AG20443 (cell line): ENCODE results near the gene RPE.

Source experiments
- DNase-seq: peaks from one replicate; pipeline ENCODE4 v3.0.0; 2012; ENCODE audit warnings: low spot score, mixed read lengths

Gene RPE

DNA sequence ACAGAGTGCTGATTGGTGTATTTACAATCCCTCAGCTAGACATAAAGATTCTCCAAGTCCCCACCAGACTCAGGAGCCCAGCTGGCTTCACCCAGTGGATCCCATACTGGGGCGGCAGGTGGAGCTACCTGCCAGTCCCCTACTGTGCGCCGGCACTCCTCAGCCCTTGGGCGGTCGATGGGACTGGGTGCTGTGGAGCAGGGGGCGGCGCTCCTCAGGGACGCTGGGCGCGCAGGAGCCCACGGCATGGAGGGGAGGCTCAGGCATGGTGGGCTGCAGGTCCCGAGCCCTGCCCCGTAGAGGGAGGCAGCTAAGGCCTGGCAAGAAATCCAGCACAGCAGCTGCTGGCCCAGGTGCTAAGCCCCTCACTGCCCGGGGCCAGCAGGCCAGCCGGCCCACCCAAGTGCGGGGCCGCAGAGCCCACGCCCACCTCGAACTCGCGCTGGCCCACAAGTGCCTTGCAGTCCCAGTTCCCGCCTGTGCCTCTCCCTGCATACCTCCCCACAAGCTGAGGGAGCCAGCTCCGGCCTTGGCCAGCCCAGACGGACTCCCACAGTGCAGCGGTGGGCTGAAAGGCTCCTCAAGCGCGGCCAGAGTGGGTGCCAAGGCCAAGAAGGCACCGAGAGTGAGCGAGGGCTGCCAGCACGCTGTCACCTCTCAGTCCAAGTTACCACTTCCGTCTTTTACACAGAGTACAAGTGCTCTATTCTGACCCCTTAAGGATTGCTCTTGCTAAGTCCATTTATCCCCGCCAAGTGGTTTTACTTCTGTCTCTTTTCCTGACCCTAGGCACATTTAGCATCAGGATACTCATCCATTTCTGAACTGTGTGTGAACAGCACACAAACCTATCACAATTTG is 1.7 kb upstream of the RPE start:
- DNase-seq: no peak

DNA sequence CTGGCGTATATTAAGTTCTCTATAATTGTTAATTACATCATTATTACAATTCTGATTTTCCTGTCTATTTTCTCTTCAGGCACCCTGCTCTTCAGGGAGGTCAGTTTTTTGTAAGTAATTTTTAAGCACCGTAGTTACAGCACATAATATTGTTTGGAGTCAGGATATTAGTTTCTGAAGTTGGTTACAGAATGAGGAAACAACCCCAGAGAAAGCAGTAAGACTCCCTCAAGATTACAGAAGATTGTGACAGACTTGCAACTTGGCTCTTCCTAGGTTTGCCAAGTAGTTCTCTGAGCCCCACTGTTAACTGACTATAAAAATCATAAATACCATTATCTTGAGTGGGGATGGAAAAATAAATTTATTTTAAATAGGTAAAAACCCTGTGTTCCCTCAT is 921 bp downstream of the RPE start:
- no peak for DNase-seq

DNA sequence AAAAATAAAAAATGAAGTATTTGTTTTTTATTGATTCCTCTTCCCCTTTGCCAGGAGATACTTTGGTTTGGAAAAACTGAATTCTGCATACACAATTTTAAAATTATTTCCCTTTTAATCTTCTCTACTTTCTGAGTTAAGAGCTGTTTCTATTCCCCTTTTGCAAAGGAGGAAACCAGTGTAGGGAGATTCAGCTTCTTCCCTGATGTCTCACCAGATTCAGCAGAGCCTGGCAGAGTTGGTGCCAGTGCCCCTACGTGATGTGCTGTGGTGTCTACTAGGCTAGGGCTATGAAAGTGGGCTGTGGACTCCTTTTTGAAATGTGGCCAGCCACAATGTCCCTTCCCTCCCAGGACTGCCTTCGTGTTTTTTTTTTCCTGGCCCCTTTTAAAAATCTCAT is 2.4 kb downstream of the RPE start:
- DNase-seq: no peak

DNA sequence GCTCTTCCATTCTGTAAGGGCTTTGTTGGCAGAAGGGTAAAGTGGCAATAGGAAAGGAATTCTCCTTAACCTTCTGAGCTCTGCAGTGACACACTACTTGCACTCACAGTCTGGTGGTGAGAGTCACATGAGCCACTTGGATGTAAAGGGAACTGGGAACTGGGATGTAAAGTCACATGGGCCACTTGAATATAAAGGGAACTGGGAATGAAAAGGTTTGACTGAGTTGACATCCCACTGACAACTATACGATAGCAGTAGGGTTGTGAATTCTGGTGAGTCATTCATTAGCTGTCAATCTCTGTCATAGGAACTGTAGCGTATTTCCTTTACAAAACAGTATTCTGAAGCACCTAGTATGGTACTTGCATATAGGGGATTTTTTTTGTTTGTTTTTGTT is 5.5 kb downstream of the RPE start:
- DNase-seq: no peak

DNA sequence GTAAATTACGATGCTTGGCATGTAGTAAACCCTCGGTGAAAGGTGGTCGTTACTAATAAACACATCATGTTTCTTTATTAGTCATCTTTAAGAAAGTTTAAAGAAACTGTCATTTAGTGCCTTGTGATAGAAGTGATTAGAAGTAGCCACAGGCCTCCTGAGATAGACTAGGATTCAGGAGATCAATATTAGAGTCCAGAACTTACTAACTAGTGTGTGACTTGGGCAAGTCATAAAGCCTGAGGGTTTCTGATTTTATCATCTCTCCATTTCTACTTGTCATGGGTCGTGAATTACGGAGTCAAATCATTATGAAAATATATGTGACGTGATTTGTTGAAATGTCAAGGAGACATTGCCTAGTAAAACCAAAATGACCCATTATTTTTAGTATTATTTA is 6.7 kb downstream of the RPE start:
- no peak for DNase-seq

DNA sequence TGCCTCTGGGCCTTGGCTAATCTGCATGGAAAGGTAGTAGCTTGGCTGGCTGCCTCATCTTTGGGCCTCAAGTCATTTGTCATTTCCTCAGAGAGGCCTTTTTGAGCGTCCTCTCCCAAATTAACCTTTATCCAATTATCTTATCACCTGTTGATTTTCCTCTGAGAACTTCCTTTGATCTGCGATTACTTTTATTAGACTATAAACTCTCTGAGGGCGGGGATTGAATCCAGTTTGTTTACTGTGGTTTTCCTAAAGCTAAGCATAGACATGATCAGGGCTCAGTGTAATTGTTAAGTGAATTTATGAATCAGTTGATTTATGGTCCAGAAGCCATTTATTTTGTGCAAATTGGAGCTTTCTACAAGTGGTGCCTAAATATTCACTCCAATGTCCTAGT is 7.5 kb downstream of the RPE start:
- DNase-seq: no peak

DNA sequence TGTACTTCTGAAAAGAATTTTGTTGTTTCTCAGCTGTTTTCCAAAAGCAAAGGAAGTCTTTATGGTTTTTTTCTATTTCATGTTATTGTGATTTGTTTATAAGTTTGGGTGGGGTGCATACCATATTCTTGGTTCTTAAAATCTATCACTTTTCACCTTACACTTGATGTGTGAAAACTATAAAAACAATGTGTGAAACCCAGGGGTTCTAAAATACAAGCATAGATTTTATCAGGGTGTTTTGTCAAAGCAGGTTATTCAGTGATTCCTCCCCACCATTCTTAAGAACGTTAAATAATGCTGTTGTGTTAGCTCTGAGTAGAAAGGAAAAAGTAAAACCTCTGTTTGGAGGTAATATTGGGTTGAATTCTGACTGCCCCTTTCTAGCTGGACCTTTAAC is 17.7 kb downstream of the RPE start:
- DNase-seq: no peak

DNA sequence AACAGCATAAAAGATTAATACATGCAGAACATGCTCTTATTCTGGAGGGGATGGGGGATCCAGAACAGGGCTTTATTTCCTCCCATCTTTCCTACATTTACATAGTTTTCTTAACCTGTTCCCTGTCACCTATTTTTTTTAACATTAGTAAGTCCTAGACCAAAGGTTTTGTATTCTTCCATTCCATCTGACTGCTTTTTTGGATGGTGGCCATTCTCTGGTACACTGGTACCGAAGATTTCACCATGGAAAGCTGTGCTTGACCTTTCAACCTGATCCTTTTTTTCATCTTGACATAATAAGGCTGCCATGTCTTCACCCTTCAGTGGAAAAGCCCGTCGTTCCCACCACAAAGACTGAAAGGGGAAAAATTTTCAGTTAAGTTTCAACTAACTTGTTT is 20.4 kb downstream of the RPE start:
- no peak for DNase-seq

DNA sequence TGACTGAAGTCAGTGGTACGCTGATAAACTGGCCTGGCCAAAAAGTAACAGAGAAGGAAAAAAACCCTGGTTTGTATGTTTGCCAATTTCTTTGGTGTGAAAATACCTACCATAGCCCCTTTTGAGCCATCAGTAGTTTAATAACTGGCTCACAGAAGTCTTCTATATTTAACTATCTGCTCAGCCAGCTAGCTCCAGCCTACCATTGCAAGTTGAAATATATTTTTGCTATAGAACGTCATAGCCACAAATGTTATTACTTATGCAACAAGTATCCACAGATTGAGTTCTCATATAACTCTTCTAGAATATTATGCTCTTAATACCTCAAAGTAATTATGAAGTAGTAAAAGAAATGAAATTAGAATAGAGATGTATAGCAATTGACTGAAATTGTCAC is 25.2 kb downstream of the RPE start:
- DNase-seq: no peak

DNA sequence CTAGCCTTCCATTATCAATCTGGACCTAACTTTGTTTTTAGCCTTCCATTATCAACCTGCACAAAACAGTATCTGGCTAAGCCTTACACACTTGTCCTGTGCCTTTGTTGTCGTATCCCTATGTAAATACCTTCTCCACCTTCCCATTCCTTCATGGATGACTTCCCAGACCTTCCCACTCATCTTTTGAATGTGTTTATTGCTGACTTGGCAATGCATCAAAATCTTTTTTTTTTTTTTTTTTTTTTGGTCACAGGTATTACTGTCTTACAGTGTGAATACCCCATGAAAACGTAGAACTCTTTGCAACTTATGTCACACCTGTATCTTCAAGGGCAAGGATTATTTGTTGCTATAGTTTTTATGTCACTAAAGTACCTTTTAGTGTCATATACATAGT is 25.7 kb downstream of the RPE start:
- no peak for DNase-seq

DNA sequence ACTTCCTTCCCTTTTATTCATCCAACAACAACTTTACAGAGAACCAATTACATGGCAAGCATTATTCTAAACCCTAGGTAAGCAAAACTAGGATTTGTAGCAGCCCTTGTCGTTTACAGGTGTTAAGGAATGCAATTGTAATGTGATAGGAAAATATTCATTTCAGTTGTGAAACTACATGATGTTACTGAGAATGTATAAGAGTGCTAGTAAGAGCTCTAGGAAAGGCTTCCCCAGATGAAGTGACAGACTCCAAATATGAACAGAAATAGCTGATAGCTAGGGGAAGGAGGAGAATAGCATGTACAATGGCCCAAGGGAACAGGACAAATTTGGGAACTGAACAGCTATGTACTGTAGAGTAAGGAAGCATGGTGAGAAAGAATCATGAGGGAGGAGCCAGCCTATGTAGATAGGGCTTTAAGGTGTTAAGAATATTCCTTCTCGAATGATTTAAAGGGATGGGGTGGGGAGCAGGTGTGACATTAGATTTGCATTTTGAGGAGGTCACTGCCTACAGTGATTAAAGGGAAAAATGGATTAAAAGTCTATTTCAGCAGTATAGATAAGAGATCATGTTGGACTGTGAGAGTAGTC is 31.7 kb downstream of the RPE start:
- no peak for DNase-seq

DNA sequence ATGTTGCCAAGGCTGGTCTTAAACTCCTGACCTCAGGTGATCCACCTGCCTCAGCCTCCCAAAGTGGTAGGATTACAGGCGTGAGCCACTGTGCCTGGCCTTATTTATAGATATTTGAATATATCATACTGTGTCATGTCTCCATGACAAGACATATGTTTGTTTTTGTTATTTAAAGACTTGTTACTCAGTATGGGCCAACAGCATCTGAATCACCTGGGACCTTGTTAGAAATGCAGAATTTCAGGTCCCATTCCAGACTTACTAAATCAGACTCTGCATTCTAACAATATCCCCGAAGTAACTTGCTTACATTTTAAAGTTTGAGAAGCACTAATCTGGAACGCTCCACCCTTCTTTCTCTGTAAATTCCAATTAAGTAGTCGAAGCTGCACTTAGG is 33.2 kb downstream of the RPE start:
- DNase-seq: no peak

DNA sequence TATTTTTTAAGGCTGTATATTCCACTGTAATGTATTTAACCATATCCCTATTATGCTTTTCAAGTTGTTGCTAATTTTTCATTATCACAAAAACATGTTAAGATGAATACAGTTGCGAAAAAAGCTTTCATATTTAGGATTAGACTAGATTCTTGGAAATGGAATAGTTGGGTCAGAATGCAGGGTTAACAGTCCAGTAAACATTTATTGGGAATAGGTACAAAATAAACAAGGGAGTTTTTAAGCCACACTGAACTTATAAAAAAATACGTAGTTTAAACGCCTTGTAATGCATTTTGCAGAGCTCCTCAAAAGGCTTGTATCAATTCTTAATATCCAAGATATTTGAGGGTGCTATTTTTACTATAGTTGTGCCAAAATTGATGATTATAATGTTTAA is 35.6 kb downstream of the RPE start:
- DNase-seq: no peak

DNA sequence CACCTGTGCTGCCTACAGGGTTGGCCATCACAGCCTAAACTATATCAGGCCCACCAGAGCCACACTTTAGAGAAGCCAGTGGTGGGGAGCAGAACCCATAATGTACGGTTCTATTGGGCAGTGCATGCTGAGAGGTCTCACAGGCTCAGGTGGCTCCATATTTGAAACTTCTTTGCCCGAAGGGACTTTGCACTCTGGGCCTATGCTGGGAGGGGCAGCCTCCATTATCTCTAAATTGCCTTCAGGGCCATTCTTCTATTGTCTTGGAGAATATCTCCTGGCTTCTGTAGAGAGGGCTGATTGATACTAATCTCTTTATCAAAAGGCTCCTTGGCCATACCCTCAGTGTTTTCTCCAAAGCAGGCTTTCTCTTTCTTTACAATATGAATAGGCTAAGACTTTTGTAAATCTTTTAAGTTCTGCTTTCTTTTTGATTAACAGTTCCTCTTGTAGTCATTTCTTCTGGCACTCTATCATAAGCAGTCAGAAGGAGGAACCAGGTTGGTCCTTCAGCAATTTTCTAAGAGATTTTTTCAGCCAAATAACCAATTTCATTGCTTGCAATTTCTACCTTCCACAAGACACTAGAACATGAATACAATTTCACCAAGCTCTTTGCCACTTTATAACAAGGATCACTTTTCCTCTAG is 44.5 kb downstream of the RPE start:
- no peak for DNase-seq

DNA sequence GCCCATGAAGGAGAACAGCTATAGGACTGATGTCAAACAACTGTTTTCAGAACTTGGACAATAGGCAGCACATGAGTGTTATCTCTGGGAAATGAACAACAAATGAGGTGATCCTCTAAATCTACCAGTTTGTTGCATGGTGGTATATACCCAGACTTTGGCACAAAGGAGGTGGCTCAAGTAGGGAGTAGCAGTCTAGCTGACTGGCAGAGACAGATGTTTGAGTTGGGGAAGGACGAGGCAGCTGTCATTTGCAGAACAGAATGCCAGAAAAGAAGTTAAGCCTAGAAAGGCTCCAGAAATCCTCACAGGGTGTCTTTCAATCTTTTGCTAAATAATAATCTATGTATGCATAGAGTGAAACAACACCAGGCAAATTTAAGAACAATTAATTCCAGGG is 47.4 kb downstream of the RPE start:
- DNase-seq: no peak

DNA sequence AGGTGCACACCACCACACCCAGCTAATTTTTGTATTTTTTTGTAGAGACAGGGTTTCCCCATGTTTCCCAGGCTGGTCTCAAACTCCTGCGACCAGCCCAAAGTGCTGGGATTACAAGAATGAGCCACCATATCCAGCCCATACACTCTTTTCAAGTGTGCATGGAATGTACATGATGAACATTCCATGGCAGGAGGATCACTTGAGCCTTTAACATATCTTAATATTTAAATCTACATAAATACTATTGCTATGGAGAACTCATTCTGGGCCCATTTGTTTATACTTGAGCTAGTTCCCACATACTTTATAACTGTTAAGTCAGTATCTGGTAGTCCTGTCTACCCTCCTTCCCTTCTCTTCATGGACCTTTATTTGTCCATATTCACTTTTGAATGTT is 48.4 kb downstream of the RPE start:
- DNase-seq: no peak

DNA sequence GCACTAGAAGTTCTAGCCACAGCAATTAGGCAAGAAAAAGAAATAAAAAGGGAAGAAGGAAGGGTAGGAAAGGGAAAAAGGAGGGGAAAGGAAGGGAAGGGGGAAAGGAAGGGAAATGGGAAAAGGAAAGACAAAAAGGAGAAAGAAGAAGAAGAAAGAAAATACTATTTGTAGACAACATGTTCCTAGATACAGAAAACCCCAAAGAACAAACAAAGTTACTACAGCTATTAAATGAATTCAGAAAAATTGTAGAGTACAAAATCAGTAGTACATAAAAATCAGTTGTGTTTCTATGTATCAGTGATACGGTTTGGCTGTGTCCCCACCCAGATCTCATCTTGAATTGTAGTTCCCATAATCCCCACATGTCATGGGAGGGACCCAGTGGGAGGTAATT is 52.3 kb downstream of the RPE start:
- DNase-seq: no peak

DNA sequence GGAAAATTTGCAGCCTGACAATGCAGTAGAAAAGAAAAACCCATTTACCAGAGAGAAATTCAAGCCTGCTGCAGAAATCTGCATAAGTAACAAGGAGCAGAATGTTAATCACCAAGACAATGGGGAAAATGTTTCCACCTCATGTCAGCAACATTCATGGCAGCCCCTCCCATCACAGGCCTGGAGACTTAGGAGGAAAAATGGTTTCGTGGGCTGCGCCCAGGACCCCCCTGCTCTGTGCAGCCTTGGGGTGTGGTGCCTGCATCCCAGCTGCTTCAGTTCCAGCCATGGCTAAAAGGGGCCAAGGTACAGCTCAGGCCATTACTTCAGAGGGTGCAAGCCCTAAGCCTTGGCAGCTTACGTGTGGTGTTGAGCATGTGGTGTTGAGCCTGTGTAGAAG is 53.4 kb downstream of the RPE start:
- no peak for DNase-seq

DNA sequence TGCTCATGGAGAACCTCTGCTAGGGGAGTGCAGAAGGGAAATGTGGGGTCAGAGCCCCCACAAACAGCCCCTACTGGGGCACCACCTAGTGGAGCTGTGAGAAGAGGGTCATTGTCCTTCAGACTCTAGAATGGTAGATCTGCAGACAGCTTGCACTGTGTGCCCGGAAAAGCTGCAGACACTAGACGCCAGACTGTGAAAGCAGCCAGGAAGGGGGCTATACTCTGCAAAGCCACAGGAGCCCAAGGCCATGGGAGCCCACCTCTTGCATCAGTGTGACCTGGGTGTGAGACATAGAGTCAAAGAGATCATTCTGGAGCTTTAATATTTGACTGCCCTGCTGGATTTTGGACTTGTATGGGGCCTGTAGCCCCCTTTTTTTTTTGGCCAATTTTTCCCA is 60.9 kb downstream of the RPE start:
- DNase-seq: no peak
